K562 treated with DMSO at 1 percent for 48 hours (cell line): ENCODE data around the gene TLCD3A. TPM values are rescaled to one million over a fixed set of nuclear protein-coding genes. Genes with fewer than 3 reads are reported as not detected.

Source experiments
- total RNA-seq: library from RNA; unstranded; fragments of 300-600 nt; gene quantifications from 2 replicates; pipeline ENCODE4 v1.2.3, GENCODE V29; 2022; ENCODE audit warnings: low replicate concordance; ENCODE audit errors: extremely low read depth

The TLCD3A gene
- total RNA-seq: not detected in 2 replicates

GRCh38 chr17:732067-732901, at the start of gene TLCD3A:
Gene TLCD3A, plus strand, starts transcription at chr17:732596. Its CDS starts 52 bp downstream, at chr17:732648.

GRCh38 chr17:752002-752619, 19.7 kb downstream of the TLCD3A start, which contains the start of gene GEMIN4:
Gene GEMIN4, minus strand, starts transcription at chr17:752264. Its CDS starts 122 bp downstream, at chr17:752142.

GRCh38 chr17:781805-782731, 49.7 kb downstream of the TLCD3A start, which contains the start of the genes GLOD4 and MRM3:
Gene GLOD4, minus strand, starts transcription at chr17:782280. Its CDS starts 25 bp downstream, at chr17:782255.
Gene MRM3, plus strand, starts transcription at chr17:782353. Its CDS starts 26 bp downstream, at chr17:782379.

Other genes with a start within 250 kb of the TLCD3A start
- gene VPS53, start 17.8 kb upstream of the TLCD3A start, total RNA-seq: not detected in 2 replicates
- not detected in 2 replicates for gene GEMIN4, start 19.7 kb downstream of the TLCD3A start, total RNA-seq
- gene GLOD4, start 49.7 kb downstream of the TLCD3A start, total RNA-seq: not detected in 2 replicates
- not detected in 2 replicates for gene MRM3, start 49.8 kb downstream of the TLCD3A start, total RNA-seq
- not detected in 2 replicates for gene NXN, start 247.2 kb downstream of the TLCD3A start, total RNA-seq